NB4 (cell line): ENCODE measurements around the gene TMEM256.

Experiments
- CTCF ChIP-seq: IDR thresholded peaks from one replicate; pipeline ENCODE4 v1.5.1; 2012; ENCODE audit warnings: low read depth, low read length
- MYC ChIP-seq: IDR thresholded peaks from 2 replicates; pipeline ENCODE4 v1.6.1; 2011; ENCODE audit warnings: low read depth, low read length
- POLR2A ChIP-seq: IDR thresholded peaks from 2 replicates; pipeline ENCODE4 v1.6.1; 2011; ENCODE audit warnings: mild to moderate bottlenecking; ENCODE audit not compliant: insufficient read length; ENCODE audit errors: extremely low read depth
- TF ChIP-seq, protein P1 (sequence below): IDR thresholded peaks from 2 replicates; pipeline ENCODE4 v1.6.1; 2011; ENCODE audit warnings: low read depth, low read length

DNA sequence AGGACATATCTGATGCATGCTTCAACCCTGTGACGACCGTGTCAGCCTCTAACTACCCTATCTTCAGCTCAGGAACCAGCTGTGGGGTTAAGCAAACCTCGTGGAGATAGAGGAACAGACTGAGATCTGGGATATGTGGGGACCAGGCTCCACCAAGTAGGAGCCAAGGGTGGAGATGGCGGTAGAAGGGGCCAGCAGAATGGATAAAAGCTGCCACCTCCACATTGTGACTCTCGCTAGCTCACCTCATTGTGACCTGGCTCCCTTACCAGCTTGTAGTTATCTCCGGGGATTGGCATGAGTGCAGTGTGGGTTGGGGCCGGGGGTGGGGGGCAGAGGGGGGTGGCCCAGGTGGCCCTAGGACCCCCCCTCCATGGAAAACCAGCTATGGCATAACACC lies 21.4 kb upstream of the TMEM256 start, which contains the start of gene SPEM2:
- TF ChIP-seq CTCF (no peak), POLR2A (no peak), MYC (no peak)
- TF ChIP-seq, protein P1, sequence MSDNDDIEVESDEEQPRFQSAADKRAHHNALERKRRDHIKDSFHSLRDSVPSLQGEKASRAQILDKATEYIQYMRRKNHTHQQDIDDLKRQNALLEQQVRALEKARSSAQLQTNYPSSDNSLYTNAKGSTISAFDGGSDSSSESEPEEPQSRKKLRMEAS: no peak
